PC-3 (cell line): Measurements from ENCODE around the gene ZNF281. TPM values are rescaled to one million over a fixed set of nuclear protein-coding genes. Genes with fewer than 3 reads are reported as not detected.

Experiments used
- ATAC-seq: fragments of 200-7000 bp; cut with Tn5 transposase; 2 replicates; pipeline ENCODE4 v1.9.1; 2020; ENCODE audit warnings: mild to moderate bottlenecking, moderate library complexity
- BruUV-seq: library from RNA; stranded (reverse); fragments of 400-500 nt; replicated peaks from 2 replicates; lab custom pipeline; 2021; lab: Mats Ljungman, UMichigan
- CTCF ChIA-PET: fragments of 300-600 bp; sonication (Branson Sonifier 250); formaldehyde crosslinking; loops from one replicate; lab custom pipeline; 2022; ENCODE audit warnings: antibody characterized with exemption; lab: Charles Lee
- POLR2A ChIA-PET: fragments of 300-600 bp; sonication (Branson Sonifier 250); formaldehyde crosslinking; loops from one replicate; lab custom pipeline; 2022; ENCODE audit warnings: antibody characterized with exemption; ENCODE audit not compliant: unreplicated experiment; lab: Charles Lee
- DNase-seq: peaks from one replicate; pipeline ENCODE4 v3.0.0-alpha.2; 2015
- H2AFZ ChIP-seq: fragments of 300-600 bp; sonication (generic); 2 replicates; pipeline ENCODE4 v1.6.0; 2016; ENCODE audit warnings: antibody characterized with exemption, low read length
- H3F3A ChIP-seq: fragments of 300-600 bp; sonication (generic); one replicate; pipeline ENCODE4 v1.6.0; 2017; ENCODE audit warnings: antibody characterized with exemption, low read length, control low read depth, mild to moderate bottlenecking; ENCODE audit not compliant: unreplicated experiment
- H3K27ac ChIP-seq: fragments of 300-600 bp; sonication (generic); 2 replicates; pipeline ENCODE4 v1.5.1; 2016; ENCODE audit warnings: mild to moderate bottlenecking, low read length
- H3K27me3 ChIP-seq: fragments of 300-600 bp; sonication (generic); 2 replicates; pipeline ENCODE4 v1.6.1; 2016; ENCODE audit warnings: low read length, mixed read lengths
- H3K36me3 ChIP-seq: fragments of 300-600 bp; sonication (generic); 2 replicates; pipeline ENCODE4 v1.6.1; 2016; ENCODE audit warnings: low read depth, mixed run types, low read length, mixed read lengths
- H3K4me1 ChIP-seq: fragments of 300-600 bp; sonication (generic); 2 replicates; pipeline ENCODE4 v1.5.1; 2016; ENCODE audit warnings: low read length; ENCODE audit not compliant: insufficient read depth
- H3K4me2 ChIP-seq: fragments of 300-600 bp; sonication (generic); 2 replicates; pipeline ENCODE4 v1.6.0; 2016; ENCODE audit warnings: low read length
- H3K4me3 ChIP-seq: fragments of 300-600 bp; sonication (generic); 2 replicates; pipeline ENCODE4 v1.5.1; 2016; ENCODE audit warnings: mild to moderate bottlenecking, low read length, mixed read lengths
- H3K79me2 ChIP-seq: fragments of 300-600 bp; sonication (generic); 2 replicates; pipeline ENCODE4 v1.6.1; 2017; ENCODE audit warnings: low read length, mixed read lengths
- H3K9ac ChIP-seq: fragments of 300-600 bp; sonication (generic); 2 replicates; pipeline ENCODE4 v1.6.0; 2016; ENCODE audit warnings: mild to moderate bottlenecking, low read length
- H3K9me2 ChIP-seq: fragments of 300-600 bp; sonication (generic); replicated peaks from 2 replicates; pipeline ENCODE4 v1.6.1; 2016; ENCODE audit warnings: mixed run types, low read length, mixed read lengths
- H3K9me3 ChIP-seq: fragments of 300-600 bp; sonication (generic); 2 replicates; pipeline ENCODE4 v1.6.1; 2016; ENCODE audit warnings: low read length, mixed read lengths
- H4K20me1 ChIP-seq: fragments of 300-600 bp; sonication (generic); 2 replicates; pipeline ENCODE4 v1.6.1; 2016; ENCODE audit warnings: low read length, mixed read lengths
- EZH2 ChIP-seq: fragments of 300-600 bp; sonication (generic); IDR thresholded peaks from one replicate; pipeline ENCODE4 v1.6.1; 2017; ENCODE audit warnings: antibody characterized with exemption, mild to moderate bottlenecking, low read length; ENCODE audit not compliant: unreplicated experiment
- EZH2phosphoT487 ChIP-seq: fragments of 300-600 bp; sonication (generic); IDR thresholded peaks from 2 replicates; pipeline ENCODE4 v1.6.1; 2018; ENCODE audit warnings: mild to moderate bottlenecking, antibody characterized with exemption, low read length, borderline replicate concordance
- intact Hi-C: fragments of 100-400 bp; cut with micrococcal nuclease; formaldehyde crosslinking; loops from 2 replicates; pipeline ENCODE4 v1.9.0; 2023
- total RNA-seq: library from RNA; depleted of rRNA; stranded (reverse); fragments of >200 nt; gene quantifications from 2 replicates; pipeline ENCODE4 v1.2.3, GENCODE V29; 2014
- TF ChIP-seq, protein P1 (sequence below): fragments of 300-600 bp; sonication (generic); conservative IDR thresholded peaks from 2 replicates; pipeline ENCODE4 v1.5.1; 2017; ENCODE audit warnings: antibody characterized with exemption, low read depth, mild to moderate bottlenecking, low read length

The ZNF281 gene
- total RNA-seq, 1 experiment from 2014 or later: 26.6 TPM

DNA sequence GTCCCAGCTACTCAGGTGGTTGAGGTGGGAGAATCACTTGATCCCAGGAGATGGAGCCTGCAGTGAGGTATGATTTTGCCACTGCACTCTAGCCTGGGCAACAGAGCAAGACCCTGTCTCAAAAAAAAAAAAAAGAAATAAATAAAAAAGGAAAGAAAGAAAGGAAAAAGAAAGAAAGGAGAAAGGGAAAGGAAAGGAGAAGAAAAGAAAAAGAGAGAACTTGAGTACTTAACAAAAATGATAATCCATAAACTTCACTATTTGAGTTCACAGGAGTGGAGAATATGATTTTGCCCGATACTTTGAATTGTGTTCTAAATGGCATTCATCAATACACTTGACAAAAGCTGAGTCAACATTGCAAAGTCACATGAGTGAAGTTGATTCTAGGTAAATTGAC is 23.8 kb upstream of the ZNF281 start:
- Histone ChIP-seq H3K9me3 (no peaks in the 10 kb centered on the region), H3K9me2 (no peaks in the 10 kb centered on the region), H2AFZ (no peak overlapping the region), H3K4me3 (no peak overlapping the region), H3K36me3 (no peaks in the 10 kb centered on the region), H3K27me3 (no peaks in the 10 kb centered on the region), H3K4me2 (no peak overlapping the region), H3K9ac (no peak overlapping the region), H3F3A (no peaks in the 10 kb centered on the region), H4K20me1 (no peaks in the 10 kb centered on the region), H3K79me2 (no peaks in the 10 kb centered on the region), H3K27ac (no peak overlapping the region), H3K4me1 (peaks cover 37% of the 10 kb centered on the region)
- intact Hi-C loops: no loop called here
- no TSS peak for BruUV-seq
- ATAC-seq (no peak), DNase-seq (no peak)
- TF ChIP-seq EZH2 (no peak), EZH2phosphoT487 (no peak)
- TF ChIP-seq, protein P1, sequence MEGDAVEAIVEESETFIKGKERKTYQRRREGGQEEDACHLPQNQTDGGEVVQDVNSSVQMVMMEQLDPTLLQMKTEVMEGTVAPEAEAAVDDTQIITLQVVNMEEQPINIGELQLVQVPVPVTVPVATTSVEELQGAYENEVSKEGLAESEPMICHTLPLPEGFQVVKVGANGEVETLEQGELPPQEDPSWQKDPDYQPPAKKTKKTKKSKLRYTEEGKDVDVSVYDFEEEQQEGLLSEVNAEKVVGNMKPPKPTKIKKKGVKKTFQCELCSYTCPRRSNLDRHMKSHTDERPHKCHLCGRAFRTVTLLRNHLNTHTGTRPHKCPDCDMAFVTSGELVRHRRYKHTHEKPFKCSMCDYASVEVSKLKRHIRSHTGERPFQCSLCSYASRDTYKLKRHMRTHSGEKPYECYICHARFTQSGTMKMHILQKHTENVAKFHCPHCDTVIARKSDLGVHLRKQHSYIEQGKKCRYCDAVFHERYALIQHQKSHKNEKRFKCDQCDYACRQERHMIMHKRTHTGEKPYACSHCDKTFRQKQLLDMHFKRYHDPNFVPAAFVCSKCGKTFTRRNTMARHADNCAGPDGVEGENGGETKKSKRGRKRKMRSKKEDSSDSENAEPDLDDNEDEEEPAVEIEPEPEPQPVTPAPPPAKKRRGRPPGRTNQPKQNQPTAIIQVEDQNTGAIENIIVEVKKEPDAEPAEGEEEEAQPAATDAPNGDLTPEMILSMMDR: no peak
- ChIA-PET POLR2A (no interaction called here), CTCF (no interaction called here)

DNA sequence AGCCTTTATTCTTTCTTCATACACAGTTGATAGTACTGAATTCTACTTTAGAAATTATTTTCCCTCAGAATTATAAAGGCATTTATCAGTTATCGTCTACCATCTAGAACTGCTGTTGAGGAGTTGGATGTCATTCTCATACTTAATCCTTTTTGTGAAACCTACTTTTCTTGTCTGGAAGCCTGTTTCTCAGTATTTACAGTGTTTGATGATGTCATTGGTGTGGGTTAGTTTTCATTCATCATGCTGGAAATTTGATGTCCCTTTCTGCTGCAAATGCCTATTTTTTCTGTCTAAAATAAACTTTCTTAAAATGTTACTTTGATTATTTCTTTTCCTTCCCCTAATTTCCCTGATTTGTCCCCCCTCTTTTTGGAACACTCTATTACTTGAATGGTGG is 22.8 kb upstream of the ZNF281 start:
- Histone ChIP-seq H3K27ac (no peak overlapping the region), H3K36me3 (no peaks in the 10 kb centered on the region), H3K27me3 (no peaks in the 10 kb centered on the region), H2AFZ (no peak overlapping the region), H3K9me3 (no peaks in the 10 kb centered on the region), H3K4me3 (no peak overlapping the region), H3F3A (no peaks in the 10 kb centered on the region), H4K20me1 (no peaks in the 10 kb centered on the region), H3K4me1 (peaks cover 39% of the 10 kb centered on the region), H3K79me2 (no peaks in the 10 kb centered on the region), H3K9ac (no peak overlapping the region), H3K9me2 (no peaks in the 10 kb centered on the region), H3K4me2 (no peak overlapping the region)
- BruUV-seq: no TSS peak
- CTCF ChIA-PET: no interaction called here
- peak; percentile 46 for DNase-seq
- ATAC-seq: no peak
- POLR2A ChIA-PET: no interaction called here
- TF ChIP-seq EZH2: no peak
- TF ChIP-seq, protein P1: no peak
- TF ChIP-seq EZH2phosphoT487: no peak
- intact Hi-C loops: no loop called here

DNA sequence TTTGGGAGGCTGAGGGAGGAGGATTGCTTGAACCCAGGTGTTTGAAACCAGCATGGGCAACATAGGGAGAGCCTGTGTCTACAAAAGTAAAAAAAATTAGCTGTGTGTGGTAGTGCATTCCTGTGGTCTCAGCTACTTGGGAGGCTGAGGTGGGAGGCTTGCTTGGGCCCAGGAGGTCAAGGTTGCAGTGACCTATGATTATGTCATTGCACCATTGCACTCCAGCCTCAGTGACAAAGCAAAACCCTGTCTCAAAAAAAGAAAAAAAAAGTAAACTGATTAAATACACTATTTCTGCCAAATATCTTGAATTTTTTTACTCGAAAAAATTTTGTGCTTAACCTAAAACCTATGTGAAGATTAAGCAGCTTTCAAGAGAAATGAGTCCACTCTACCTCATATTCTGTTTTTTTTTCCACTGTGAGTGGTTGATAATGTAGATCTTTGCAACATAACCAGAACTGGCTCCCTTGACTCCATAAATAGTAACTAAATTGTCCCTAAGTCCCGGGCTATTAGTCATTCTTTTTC is 19.4 kb upstream of the ZNF281 start:
- Histone ChIP-seq H3K79me2 (no peaks in the 10 kb centered on the region), H3K27me3 (no peaks in the 10 kb centered on the region), H3K9me3 (no peaks in the 10 kb centered on the region), H3K9me2 (no peaks in the 10 kb centered on the region), H3K9ac (no peak overlapping the region), H3K4me1 (peaks cover 28% of the 10 kb centered on the region), H3F3A (no peaks in the 10 kb centered on the region), H3K27ac (peak overlapping the region; percentile 1), H3K4me2 (no peak overlapping the region), H3K4me3 (no peak overlapping the region), H3K36me3 (no peaks in the 10 kb centered on the region), H2AFZ (no peak overlapping the region), H4K20me1 (no peaks in the 10 kb centered on the region)
- DNase-seq (no peak), ATAC-seq (peak; percentile 35)
- no peak for TF ChIP-seq EZH2
- TF ChIP-seq, protein P1: no peak
- TF ChIP-seq EZH2phosphoT487: no peak
- intact Hi-C loops: no loop called here
- POLR2A ChIA-PET: no interaction called here
- BruUV-seq: no TSS peak
- CTCF ChIA-PET: no interaction called here
